Lower lobe of right lung (tissue), 2 donors: ENCODE data around the gene MAP2. TPM values are rescaled to one million over a fixed set of nuclear protein-coding genes. Genes with fewer than 3 reads are reported as not detected.
"Not testable (repeated sequence)": the region's sequence is repeated elsewhere in the genome, so short reads cannot be mapped to it uniquely, and the experiment has no call there.

Source experiments
- ATAC-seq, 2 donors: fragments of 200-7000 bp; cut with Tn5 transposase; one replicate each; pipeline ENCODE4 v1.9.1; 2020 to 2022; ENCODE audit warnings: mild to moderate bottlenecking in 2 of 2, moderate library complexity in 2 of 2
- DNase-seq: peaks from one replicate; pipeline ENCODE4 v3.0.0-alpha.2; 2020
- H3K27ac ChIP-seq: fragments of 200-600 bp; one replicate; pipeline ENCODE4 v1.8.0; 2022
- H3K27me3 ChIP-seq: fragments of 200-600 bp; one replicate; pipeline ENCODE4 v1.8.0; 2022; ENCODE audit warnings: low read depth
- H3K36me3 ChIP-seq: fragments of 200-600 bp; one replicate; pipeline ENCODE4 v1.8.0; 2022; ENCODE audit warnings: mild to moderate bottlenecking
- H3K4me1 ChIP-seq: fragments of 200-600 bp; one replicate; pipeline ENCODE4 v1.8.0; 2022
- H3K4me3 ChIP-seq: fragments of 200-600 bp; one replicate; pipeline ENCODE4 v1.8.0; 2022; ENCODE audit warnings: mild to moderate bottlenecking
- H3K9me3 ChIP-seq: fragments of 200-600 bp; one replicate; pipeline ENCODE4 v1.8.0; 2022
- CTCF ChIP-seq: fragments of 200-600 bp; IDR thresholded peaks from one replicate; pipeline ENCODE4 v1.8.0; 2022; ENCODE audit warnings: antibody characterized with exemption, mild to moderate bottlenecking
- intact Hi-C: fragments of 100-400 bp; cut with DNase I; formaldehyde crosslinking; loops from one replicate; pipeline ENCODE4 v1.11.0; 2022
- total RNA-seq: library from RNA; stranded (reverse); fragmentation: NEBNext Ultra II Directional; extraction: Animal tissue kit (Norgen Biotek cat#: 25700); gene quantifications from one replicate; pipeline ENCODE4 v1.2.1, GENCODE V29; 2021
- donor health status: DM: no; HTN: yes; CAD: no; lungs with severe emphysema.

Gene MAP2
- total RNA-seq, 1 donor from 2014 or later: 22.6 TPM

- Histone ChIP-seq H3K4me3 (no peak overlapping the region), H3K36me3 (no peaks in the 10 kb centered on the region), H3K27ac (no peak overlapping the region), H3K9me3 (no peaks in the 10 kb centered on the region), H3K4me1 (no peaks in the 10 kb centered on the region), H3K27me3 (no peaks in the 10 kb centered on the region)
- no peak for TF ChIP-seq CTCF
- DNase-seq (no peak), ATAC-seq (no peak)
- intact Hi-C loops: no loop called here
These were observed 172.4 kb downstream of the MAP2 start for GRCh38 chr2:209596262-209596661.

- H3K4me1 ChIP-seq, H3K9me3 ChIP-seq, H3K27me3 ChIP-seq, intact Hi-C loops, H3K4me3 ChIP-seq, H3K27ac ChIP-seq, DNase-seq, ATAC-seq, H3K36me3 ChIP-seq: not testable (repeated sequence)
These were observed 174.4 kb downstream of the MAP2 start for GRCh38 chr2:209598227-209598626.

GRCh38 chr2:209600341-209601171 is 176.7 kb downstream of the MAP2 start:
- Histone ChIP-seq H3K27me3 (no peaks in the 10 kb centered on the region), H3K9me3 (no peaks in the 10 kb centered on the region), H3K27ac (no peak overlapping the region), H3K36me3 (no peaks in the 10 kb centered on the region), H3K4me1 (no peaks in the 10 kb centered on the region), H3K4me3 (no peak overlapping the region)
- DNase-seq: no peak
- no peak for ATAC-seq
- no peak for TF ChIP-seq CTCF
- intact Hi-C loops: no loop called here

GRCh38 chr2:209601497-209601896 is 177.7 kb downstream of the MAP2 start:
- H3K9me3 ChIP-seq: no peaks in the 10 kb centered on the region
- no peaks in the 10 kb centered on the region for H3K27me3 ChIP-seq
- TF ChIP-seq CTCF: no peak
- DNase-seq: no peak
- intact Hi-C loops: no loop called here
- no peak overlapping the region for H3K4me3 ChIP-seq
- no peak overlapping the region for H3K27ac ChIP-seq
- no peak for ATAC-seq
- no peaks in the 10 kb centered on the region for H3K4me1 ChIP-seq
- no peaks in the 10 kb centered on the region for H3K36me3 ChIP-seq

- Histone ChIP-seq H3K4me1 (no peaks in the 10 kb centered on the region), H3K27ac (no peak overlapping the region), H3K9me3 (no peaks in the 10 kb centered on the region), H3K4me3 (no peak overlapping the region), H3K27me3 (no peaks in the 10 kb centered on the region), H3K36me3 (no peaks in the 10 kb centered on the region)
- ATAC-seq (no peak), DNase-seq (no peak)
- TF ChIP-seq CTCF: no peak
- intact Hi-C loops: no loop called here
These were observed 178.4 kb downstream of the MAP2 start for GRCh38 chr2:209602259-209602658.

GRCh38 chr2:209609531-209609930 is 185.7 kb downstream of the MAP2 start:
- ATAC-seq (no peak), DNase-seq (no peak)
- Histone ChIP-seq H3K27me3 (no peaks in the 10 kb centered on the region), H3K9me3 (no peaks in the 10 kb centered on the region), H3K27ac (no peak overlapping the region), H3K36me3 (no peaks in the 10 kb centered on the region), H3K4me1 (no peaks in the 10 kb centered on the region), H3K4me3 (no peak overlapping the region)
- intact Hi-C loops: no loop called here
- TF ChIP-seq CTCF: no peak
